ENCODE measurements around the gene EWSR1. TPM values are rescaled to one million over a fixed set of nuclear protein-coding genes. Genes with fewer than 3 reads are reported as not detected.
A peak's percentile ranks its signal among the peaks of the same experiment; 100 is the strongest.

Gene EWSR1
- total RNA-seq, 1 donor from 2014 or later = 205 TPM

GRCh38 chr22:29260601-29261315 lies 7.3 kb upstream of the EWSR1 start:
- no peak for DNase-seq (ENCODE audit: low read depth)
- Histone ChIP-seq H3K36me3 (ENCODE audit: control insufficient read depth, insufficient read depth, low read length) (no peaks in the 10 kb centered on the region), H3K4me3 (ENCODE audit: low read depth, low read length) (no peak overlapping the region), H3K27me3 (ENCODE audit: control insufficient read depth, insufficient read depth, low read length) (no peaks in the 10 kb centered on the region)
- TF ChIP-seq, protein P1, sequence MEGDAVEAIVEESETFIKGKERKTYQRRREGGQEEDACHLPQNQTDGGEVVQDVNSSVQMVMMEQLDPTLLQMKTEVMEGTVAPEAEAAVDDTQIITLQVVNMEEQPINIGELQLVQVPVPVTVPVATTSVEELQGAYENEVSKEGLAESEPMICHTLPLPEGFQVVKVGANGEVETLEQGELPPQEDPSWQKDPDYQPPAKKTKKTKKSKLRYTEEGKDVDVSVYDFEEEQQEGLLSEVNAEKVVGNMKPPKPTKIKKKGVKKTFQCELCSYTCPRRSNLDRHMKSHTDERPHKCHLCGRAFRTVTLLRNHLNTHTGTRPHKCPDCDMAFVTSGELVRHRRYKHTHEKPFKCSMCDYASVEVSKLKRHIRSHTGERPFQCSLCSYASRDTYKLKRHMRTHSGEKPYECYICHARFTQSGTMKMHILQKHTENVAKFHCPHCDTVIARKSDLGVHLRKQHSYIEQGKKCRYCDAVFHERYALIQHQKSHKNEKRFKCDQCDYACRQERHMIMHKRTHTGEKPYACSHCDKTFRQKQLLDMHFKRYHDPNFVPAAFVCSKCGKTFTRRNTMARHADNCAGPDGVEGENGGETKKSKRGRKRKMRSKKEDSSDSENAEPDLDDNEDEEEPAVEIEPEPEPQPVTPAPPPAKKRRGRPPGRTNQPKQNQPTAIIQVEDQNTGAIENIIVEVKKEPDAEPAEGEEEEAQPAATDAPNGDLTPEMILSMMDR (IDR thresholded peaks at IDR 0.05; ENCODE audit: insufficient read depth, low read length, poor library complexity, severe bottlenecking) = no peak

GRCh38 chr22:29263791-29264276 lies 4.2 kb upstream of the EWSR1 start:
- no peak for DNase-seq (ENCODE audit: low read depth)
- TF ChIP-seq, protein P1 (IDR thresholded peaks at IDR 0.05; ENCODE audit: insufficient read depth, low read length, poor library complexity, severe bottlenecking) = no peak
- Histone ChIP-seq H3K4me3 (ENCODE audit: low read depth, low read length) (no peak overlapping the region), H3K27me3 (ENCODE audit: control insufficient read depth, insufficient read depth, low read length) (no peaks in the 10 kb centered on the region), H3K36me3 (ENCODE audit: control insufficient read depth, insufficient read depth, low read length) (no peaks in the 10 kb centered on the region)

DNA sequence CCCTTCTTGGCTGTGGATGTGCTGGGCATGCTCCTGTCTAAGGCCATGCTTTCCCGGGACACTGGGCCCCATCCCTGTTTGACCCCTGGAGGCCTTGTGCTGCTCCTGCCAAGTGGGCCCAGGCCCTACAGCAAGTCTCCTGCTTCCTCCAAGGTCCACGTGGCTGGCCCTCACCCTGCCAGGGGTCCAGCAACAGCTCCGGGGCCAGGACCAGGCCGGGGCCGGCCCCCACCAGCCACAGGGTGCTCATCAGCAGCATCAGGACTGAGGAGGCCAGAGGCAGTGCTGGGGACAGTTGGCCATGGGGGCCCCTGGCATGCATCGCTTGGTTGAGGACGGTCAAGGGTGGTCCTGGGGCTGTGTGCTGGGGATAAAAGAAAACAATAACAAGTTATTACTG lies 2.8 kb upstream of the EWSR1 start:
- TF ChIP-seq, protein P1 (IDR thresholded peaks at IDR 0.05; ENCODE audit: insufficient read depth, low read length, poor library complexity, severe bottlenecking) = no peak
- Histone ChIP-seq H3K4me3 (ENCODE audit: low read depth, low read length) (no peak overlapping the region), H3K27me3 (ENCODE audit: control insufficient read depth, insufficient read depth, low read length) (no peaks in the 10 kb centered on the region), H3K36me3 (ENCODE audit: control insufficient read depth, insufficient read depth, low read length) (no peaks in the 10 kb centered on the region)
- no peak for DNase-seq (ENCODE audit: low read depth)

- Histone ChIP-seq H3K36me3 (ENCODE audit: control insufficient read depth, insufficient read depth, low read length) (no peaks in the 10 kb centered on the region), H3K4me3 (ENCODE audit: low read depth, low read length) (no peak overlapping the region), H3K27me3 (ENCODE audit: control insufficient read depth, insufficient read depth, low read length) (no peaks in the 10 kb centered on the region)
- DNase-seq (ENCODE audit: low read depth) = no peak
- TF ChIP-seq, protein P1 (IDR thresholded peaks at IDR 0.05; ENCODE audit: insufficient read depth, low read length, poor library complexity, severe bottlenecking) = no peak
These were observed 2.1 kb upstream of the EWSR1 start for GRCh38 chr22:29265929-29266328.

DNA sequence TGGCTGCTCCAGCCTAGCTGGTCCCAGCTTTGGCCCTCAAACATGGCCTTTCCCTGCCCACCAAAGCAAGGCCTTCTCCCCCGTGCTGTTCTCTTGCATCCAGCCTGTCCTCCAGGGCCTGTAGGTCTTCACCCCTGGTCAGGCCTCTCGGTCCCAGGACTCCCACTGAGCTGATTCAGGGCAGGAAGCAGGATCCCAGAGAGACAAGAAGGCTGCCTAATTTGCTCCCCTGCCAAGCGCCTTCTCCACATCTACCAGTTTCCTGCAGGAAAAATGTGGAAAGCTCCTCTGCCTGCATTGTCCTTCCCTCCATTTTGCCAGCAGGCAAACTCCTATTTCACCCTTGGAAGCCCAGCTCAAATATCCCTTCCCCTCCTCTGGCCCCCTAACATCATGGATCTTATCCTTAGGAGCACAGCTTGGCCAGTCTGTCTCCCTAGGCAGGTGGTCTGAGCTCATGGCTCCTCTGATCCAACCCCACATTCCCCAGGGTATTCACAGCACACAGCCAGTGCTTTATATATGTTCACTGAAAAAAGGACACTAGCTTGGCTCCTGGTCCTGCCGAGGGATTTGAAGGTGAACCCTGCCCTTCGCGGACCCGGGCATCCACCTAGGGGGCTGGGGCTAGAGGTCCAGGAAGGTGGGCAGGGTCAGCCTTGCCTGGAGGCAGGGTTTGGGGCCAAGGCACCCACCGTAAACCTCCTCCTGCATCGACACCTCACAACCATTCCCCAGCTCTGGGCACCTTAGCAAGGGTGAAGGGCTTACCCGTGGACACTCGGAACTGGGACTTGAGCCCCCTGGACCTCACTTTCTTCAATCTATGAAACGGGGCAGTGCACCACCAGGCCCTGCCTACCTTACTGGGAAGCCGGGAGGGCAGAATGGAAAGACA lies 1.3 kb upstream of the EWSR1 start:
- H3K4me3 ChIP-seq (ENCODE audit: low read depth, low read length) = peak overlapping the region; percentile 76
- TF ChIP-seq, protein P1 (IDR thresholded peaks at IDR 0.05; ENCODE audit: insufficient read depth, low read length, poor library complexity, severe bottlenecking) = no peak
- no peaks in the 10 kb centered on the region for H3K27me3 ChIP-seq (ENCODE audit: control insufficient read depth, insufficient read depth, low read length)
- no peaks in the 10 kb centered on the region for H3K36me3 ChIP-seq (ENCODE audit: control insufficient read depth, insufficient read depth, low read length)
- DNase-seq (ENCODE audit: low read depth) = no peak

Data from kidney epithelial cell (primary cell).